ENCODE measurements around the gene ANKS1A.
A peak's percentile ranks its signal among the peaks of the same experiment; 100 is the strongest.

Gene ANKS1A

GRCh38 chr6:34955442-34955841 lies 66.4 kb downstream of the ANKS1A start:
- DNase-seq (ENCODE audit: low read depth in 2 of 2), result no peak

DNA sequence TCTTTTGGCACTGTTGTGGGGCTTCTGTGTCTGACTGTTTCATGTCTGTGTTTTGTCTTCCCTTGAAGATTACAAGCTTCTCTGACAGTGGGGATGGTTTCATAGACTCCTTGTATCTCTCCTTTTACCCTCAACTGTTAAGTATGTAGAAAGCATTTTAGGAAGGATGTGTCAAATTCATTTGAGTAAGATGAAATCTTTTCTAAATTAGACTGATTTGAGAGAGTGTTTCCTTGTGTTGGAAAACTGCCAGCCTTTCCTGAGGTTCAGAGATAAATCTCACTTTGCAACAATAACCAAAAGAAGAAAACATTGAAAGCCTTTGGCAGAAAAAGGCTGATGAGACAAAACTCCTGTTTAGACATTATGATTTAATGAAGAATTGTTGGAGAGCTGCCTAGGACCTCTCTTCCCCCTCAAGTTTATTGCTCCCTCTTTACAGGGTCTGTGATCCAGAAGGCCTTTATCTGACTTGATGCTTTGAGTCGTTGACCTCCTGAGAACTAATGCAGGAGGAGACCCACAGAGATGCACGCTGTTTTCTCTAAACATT lies 68.3 kb downstream of the ANKS1A start:
- DNase-seq (ENCODE audit: low read depth in 2 of 2), result no peak

- DNase-seq (ENCODE audit: low read depth in 2 of 2), result no peak
Observed at GRCh38 chr6:34958734-34959133, 69.7 kb downstream of the ANKS1A start.

DNA sequence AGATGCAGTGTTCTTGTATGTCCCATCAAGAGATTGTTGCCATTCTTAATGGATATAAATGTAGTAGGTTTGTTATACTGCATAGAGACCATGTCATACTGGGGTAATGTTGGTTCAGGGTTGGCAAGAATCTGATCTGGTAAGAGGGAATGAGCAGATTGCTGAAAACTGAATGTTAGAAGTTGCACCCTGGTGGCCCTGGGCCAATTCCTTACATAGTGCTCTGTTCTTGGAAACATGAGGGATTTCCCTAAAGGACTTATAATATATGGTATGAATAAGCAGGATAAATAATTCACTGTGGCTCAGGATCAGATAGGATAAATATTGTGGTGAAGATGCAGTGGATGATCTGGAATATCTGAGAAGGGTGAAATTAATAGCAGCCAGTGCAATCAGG lies 70.2 kb downstream of the ANKS1A start:
- no peak for DNase-seq (ENCODE audit: low read depth in 2 of 2)

- no peak for DNase-seq (ENCODE audit: low read depth in 2 of 2)
Observed at GRCh38 chr6:34961082-34961481, 72.0 kb downstream of the ANKS1A start.

GRCh38 chr6:34961574-34961973 lies 72.5 kb downstream of the ANKS1A start:
- DNase-seq (ENCODE audit: low read depth in 2 of 2), result no peak

DNA sequence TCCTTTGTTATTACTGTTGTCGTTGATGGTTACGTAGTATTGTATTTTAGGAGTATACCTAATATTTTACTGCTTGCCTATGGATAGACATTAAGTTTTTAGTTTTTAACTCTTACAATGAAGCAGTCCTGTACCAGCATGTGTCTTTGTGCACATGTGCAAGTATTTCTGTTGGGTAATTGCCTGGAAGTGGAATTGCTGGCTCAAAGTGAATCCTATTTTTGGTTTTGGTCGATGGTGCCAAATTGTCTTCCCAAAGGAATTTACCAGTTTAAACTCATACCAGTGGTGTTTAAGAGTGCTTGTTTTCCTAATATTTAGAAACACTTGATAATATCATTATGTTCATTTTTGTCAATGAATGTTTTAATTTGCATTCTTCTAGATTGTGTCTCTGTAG lies 75.5 kb downstream of the ANKS1A start:
- no peak for DNase-seq (ENCODE audit: low read depth in 2 of 2)

GRCh38 chr6:34967461-34967860 lies 78.4 kb downstream of the ANKS1A start:
- no peak for DNase-seq (ENCODE audit: low read depth in 2 of 2)

DNA sequence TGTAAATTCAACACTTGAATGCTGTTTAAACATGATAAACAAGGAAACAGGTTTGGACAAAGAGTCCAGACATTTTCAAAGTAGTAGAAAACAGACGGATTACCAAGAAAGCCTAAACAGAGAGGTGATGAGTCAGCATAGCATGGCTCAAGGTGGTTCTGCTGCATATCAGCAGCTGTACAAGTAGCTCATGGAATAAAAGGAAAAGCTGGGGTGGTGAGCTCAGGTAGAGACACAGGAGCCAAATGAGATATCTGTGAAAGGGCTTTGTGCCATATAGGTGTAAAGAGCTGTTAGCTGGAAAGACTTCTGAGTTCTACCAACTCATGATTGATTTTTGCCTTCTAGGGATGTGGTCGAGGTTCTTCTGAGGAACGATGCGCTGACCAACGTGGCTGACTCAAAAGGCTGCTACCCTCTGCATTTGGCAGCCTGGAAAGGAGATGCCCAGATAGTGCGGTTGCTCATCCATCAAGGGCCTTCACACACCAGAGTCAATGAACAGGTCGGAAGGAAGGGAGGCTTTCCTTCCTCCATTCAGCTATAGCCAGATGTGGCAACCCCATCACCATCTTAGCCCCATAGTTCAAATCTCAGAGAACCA lies 80.7 kb downstream of the ANKS1A start:
- DNase-seq (ENCODE audit: low read depth in 2 of 2), result no peak

DNA sequence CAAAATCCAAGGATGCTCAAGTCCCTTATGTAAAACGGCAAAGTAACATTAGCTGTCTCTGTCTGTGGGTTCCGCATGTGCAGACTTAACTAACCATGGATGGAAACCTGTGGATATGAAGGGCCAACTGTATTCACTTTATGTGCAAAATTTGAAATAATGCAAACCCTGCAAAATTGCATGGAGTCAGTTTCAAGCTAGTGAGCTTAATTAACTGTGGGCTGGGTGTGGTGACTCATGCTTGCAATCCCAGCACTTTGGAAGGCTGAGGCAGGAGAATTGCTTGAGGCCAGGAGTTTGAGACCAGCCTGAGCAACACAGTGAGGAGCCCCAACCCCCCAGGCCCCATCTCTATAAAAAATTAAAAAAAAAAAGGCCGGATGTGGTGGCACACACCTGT lies 81.4 kb downstream of the ANKS1A start:
- no peak for DNase-seq (ENCODE audit: low read depth in 2 of 2)

DNA sequence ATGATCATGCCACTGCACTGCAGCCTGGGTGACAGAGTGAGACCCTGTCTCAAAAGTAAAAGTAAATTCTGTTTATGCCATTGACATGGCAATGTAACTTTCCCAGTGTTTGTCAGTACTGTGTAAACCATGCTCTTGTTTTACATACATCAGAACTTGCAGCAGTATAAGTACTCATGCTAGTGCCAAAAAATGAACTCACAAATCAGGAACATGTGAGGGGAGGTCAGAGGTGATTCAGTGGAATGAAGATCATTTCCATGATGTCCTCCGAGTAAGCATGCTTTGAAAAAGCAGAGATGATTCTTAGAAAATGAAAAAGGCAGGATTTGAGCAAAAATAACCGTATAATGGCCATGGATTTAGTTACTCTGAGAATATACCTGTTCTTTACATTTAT lies 81.9 kb downstream of the ANKS1A start:
- DNase-seq (ENCODE audit: low read depth in 2 of 2), result no peak

DNA sequence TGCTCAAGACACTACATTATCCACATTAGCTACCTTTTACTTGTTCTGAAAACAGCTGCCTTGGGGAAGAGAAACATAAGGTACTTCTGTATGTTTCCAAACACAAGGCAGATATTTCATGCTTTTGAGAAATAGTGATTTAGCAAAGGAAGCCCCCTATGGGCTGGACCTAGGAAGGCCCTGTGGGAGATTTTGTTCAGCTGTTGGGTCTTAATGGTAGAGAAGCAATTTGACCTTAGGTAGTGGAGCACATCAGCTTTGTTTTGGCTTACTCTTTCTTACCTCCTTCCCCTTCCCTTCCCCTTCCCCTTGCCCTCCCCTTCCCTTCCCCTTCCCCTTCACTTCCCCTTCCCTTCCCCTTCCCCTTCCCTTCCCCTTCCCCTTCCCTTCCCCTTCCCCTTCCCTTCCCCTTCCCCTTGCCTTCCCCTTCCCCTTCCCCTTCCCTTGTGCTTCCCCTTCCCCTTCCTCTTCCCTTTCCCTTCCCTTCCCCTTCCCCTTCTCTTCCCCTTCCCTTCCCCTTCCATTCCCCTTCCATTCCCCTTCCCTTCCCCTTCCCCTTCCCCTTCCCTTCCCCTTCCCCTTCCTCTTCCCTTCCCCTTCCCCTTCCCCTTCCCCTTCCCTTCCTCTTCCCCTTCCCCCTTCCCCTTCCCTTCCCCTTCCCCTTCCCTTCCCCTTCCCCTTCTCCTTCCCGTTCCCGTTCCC lies 84.6 kb downstream of the ANKS1A start:
- DNase-seq (ENCODE audit: low read depth in 2 of 2), result no peak

GRCh38 chr6:34974249-34974642 lies 85.2 kb downstream of the ANKS1A start:
- DNase-seq (ENCODE audit: low read depth in 2 of 2), result no peak

- no peak for DNase-seq (ENCODE audit: low read depth in 2 of 2)
Observed at GRCh38 chr6:34976239-34976638, 87.2 kb downstream of the ANKS1A start.

- DNase-seq (ENCODE audit: low read depth in 2 of 2), result no peak
Observed at GRCh38 chr6:34979218-34979617, 90.2 kb downstream of the ANKS1A start.

DNA sequence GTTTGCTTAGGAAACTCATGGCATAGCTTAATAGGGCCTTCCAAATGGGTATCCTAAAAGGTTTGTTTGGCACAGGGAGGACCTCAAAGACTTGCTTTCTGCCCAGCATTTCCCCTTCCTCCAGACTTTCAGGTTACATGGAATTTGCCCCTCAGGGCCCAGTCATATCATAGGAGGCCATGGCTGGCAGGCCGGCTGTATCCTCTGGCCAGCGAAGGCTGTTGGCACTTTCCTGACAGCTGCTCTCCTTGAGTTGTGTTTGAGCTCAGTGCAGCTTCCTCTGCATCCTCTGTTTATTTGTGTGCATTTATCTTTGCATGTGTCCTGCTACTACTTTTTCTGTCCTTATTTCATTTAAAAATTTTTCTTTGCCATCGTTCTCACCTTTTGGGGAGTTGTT lies 90.9 kb downstream of the ANKS1A start:
- no peak for DNase-seq (ENCODE audit: low read depth in 2 of 2)

GRCh38 chr6:34981366-34981765 lies 92.3 kb downstream of the ANKS1A start:
- DNase-seq (ENCODE audit: low read depth in 2 of 2), result no peak

- DNase-seq (ENCODE audit: low read depth in 2 of 2), result no peak
Observed at GRCh38 chr6:34981951-34982350, 92.9 kb downstream of the ANKS1A start.

GRCh38 chr6:34982424-34982852 lies 93.4 kb downstream of the ANKS1A start:
- no peak for DNase-seq (ENCODE audit: low read depth in 2 of 2)

DNA sequence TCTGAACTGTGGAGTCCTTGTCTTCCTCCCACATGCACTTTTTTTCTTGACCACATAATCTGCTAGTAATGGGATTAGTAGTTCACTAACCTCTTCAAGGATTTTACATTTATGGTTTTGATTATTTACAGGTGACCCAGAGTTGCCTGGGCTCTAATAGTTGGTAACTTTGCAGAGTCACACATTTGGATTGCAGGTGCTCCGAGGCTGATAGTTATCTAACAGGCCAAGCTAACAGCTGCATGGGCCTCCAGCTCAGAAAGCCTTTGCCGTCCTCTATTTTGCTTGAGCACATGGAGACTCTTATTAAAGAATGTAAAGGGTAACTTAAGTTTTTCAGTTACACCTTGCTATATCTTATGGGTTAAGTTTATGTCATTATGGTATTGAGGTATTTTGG lies 95.4 kb downstream of the ANKS1A start:
- no peak for DNase-seq (ENCODE audit: low read depth in 2 of 2)

GRCh38 chr6:34985236-34985635 lies 96.2 kb downstream of the ANKS1A start:
- no peak for DNase-seq (ENCODE audit: low read depth in 2 of 2)

DNA sequence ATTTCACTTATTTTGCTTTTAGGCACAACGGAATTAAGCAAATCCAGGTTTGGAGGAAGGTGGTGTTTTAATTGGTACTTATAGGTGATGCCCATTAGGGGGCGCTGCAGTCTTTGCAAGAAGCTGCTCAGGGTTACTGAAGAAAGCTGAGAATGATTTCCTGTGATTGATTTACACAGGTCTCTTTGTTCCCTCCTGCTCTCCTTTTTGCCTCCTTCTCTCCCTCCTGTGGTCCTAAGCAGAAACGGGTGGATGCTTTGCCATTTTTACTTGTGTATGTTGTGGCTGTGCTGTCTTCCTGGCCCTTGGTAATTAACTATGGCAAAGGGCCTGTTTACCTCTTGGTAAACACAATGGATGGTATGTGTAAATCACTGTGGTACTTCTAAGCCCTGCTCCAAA lies 97.8 kb downstream of the ANKS1A start:
- peak; percentile 4 to 22 for DNase-seq (ENCODE audit: low read depth in 2 of 2)

GRCh38 chr6:34987506-34987905 lies 98.5 kb downstream of the ANKS1A start:
- no peak for DNase-seq (ENCODE audit: low read depth in 2 of 2)
